Hepatocyte (in vitro differentiated cells): ENCODE data around the gene PEMT. TPM values are rescaled to one million over a fixed set of nuclear protein-coding genes. Genes with fewer than 3 reads are reported as not detected.
A peak's percentile ranks its signal among the peaks of the same experiment; 100 is the strongest.

ENCODE experiments used
- DNase-seq: peaks from one replicate; pipeline ENCODE4 v3.0.0-alpha.2; 2016; ENCODE audit warnings: low spot score
- H2AFZ ChIP-seq: fragments of 200-600 bp; sonication (generic); 2 replicates; pipeline ENCODE4 v1.6.0; 2016; ENCODE audit warnings: antibody characterized with exemption, mild to moderate bottlenecking
- H3K27ac ChIP-seq: fragments of 200-600 bp; sonication (generic); 2 replicates; pipeline ENCODE4 v1.5.1; 2016; ENCODE audit warnings: mild to moderate bottlenecking
- H3K27me3 ChIP-seq: fragments of 200-600 bp; sonication (generic); 2 replicates; pipeline ENCODE4 v1.6.1; 2016
- H3K36me3 ChIP-seq: fragments of 200-600 bp; sonication (generic); replicated peaks from 2 replicates; pipeline ENCODE4 v1.5.1; 2016; ENCODE audit warnings: low read depth; ENCODE audit not compliant: insufficient read depth
- H3K4me1 ChIP-seq: fragments of 200-600 bp; sonication (generic); 2 replicates; pipeline ENCODE4 v1.5.1; 2016; ENCODE audit warnings: mild to moderate bottlenecking, moderate library complexity; ENCODE audit not compliant: insufficient read depth
- H3K4me2 ChIP-seq: fragments of 200-600 bp; sonication (generic); 2 replicates; pipeline ENCODE4 v1.6.0; 2016
- H3K4me3 ChIP-seq: fragments of 200-600 bp; sonication (generic); 2 replicates; pipeline ENCODE4 v1.5.1; 2016; ENCODE audit warnings: mild to moderate bottlenecking
- H3K79me2 ChIP-seq: fragments of 200-600 bp; sonication (generic); 2 replicates; pipeline ENCODE4 v1.6.0; 2017; ENCODE audit warnings: mild to moderate bottlenecking
- H3K9me2 ChIP-seq: fragments of 200-600 bp; sonication (generic); replicated peaks from 2 replicates; pipeline ENCODE4 v1.6.0; 2017; ENCODE audit warnings: mild to moderate bottlenecking; ENCODE audit not compliant: insufficient read depth
- H3K9me3 ChIP-seq: fragments of 200-600 bp; sonication (generic); 2 replicates; pipeline ENCODE4 v1.5.1; 2016; ENCODE audit warnings: low read depth, mild to moderate bottlenecking
- H4K20me1 ChIP-seq: fragments of 200-600 bp; sonication (generic); 2 replicates; pipeline ENCODE4 v1.6.0; 2016; ENCODE audit warnings: mild to moderate bottlenecking; ENCODE audit not compliant: insufficient read depth, poor library complexity, severe bottlenecking
- CTCF ChIP-seq: fragments of 200-600 bp; sonication (generic); IDR thresholded peaks from 2 replicates; pipeline ENCODE4 v1.5.1; 2016; ENCODE audit warnings: antibody characterized with exemption, mild to moderate bottlenecking; ENCODE audit not compliant: poor library complexity
- EZH2 ChIP-seq: fragments of 200-600 bp; sonication (generic); IDR thresholded peaks from 2 replicates; pipeline ENCODE4 v1.6.1; 2016; ENCODE audit warnings: antibody characterized with exemption, mild to moderate bottlenecking, borderline replicate concordance
- EZH2phosphoT487 ChIP-seq: fragments of 200-600 bp; sonication (generic); IDR thresholded peaks from one replicate; pipeline ENCODE4 v1.6.1; 2018; ENCODE audit warnings: antibody characterized with exemption, mild to moderate bottlenecking, low read depth, moderate library complexity; ENCODE audit not compliant: unreplicated experiment, severe bottlenecking
- WGBS: methylation state at CpG from one replicate; pipeline ENCODE4 v1.1.6; 2016; ENCODE audit warnings: low lambda C conversion rate; ENCODE audit errors: missing lambda C conversion rate; 5-methylcytosine and 5-hydroxymethylcytosine counted together
- polyA plus RNA-seq: library from polyadenylated mRNA; unstranded; fragments of >200 nt; fragmentation: Nextera tagmentation; extraction: Ambion mirVana; gene quantifications from 2 replicates; pipeline ENCODE4 v1.2.1, GENCODE V29; 2016
- total RNA-seq: library from RNA; depleted of rRNA; stranded (reverse); fragments of >200 nt; gene quantifications from 2 replicates; pipeline ENCODE4 v1.2.3, GENCODE V29; 2014

PEMT gene
- total and polyA plus RNA-seq, 2 experiments from 2014 or later, result 50.1 to 70.4 TPM

GRCh38 chr17:17612085-17613022 is 20.8 kb upstream of the PEMT start:
- Histone ChIP-seq H3K27me3 (no peaks in the 10 kb centered on the region), H3K27ac (no peak overlapping the region), H3K4me3 (no peak overlapping the region), H4K20me1 (no peaks in the 10 kb centered on the region), H2AFZ (no peak overlapping the region), H3K4me2 (no peak overlapping the region), H3K9me3 (no peaks in the 10 kb centered on the region), H3K36me3 (no peaks in the 10 kb centered on the region), H3K79me2 (no peaks in the 10 kb centered on the region), H3K9me2 (no peaks in the 10 kb centered on the region), H3K4me1 (no peaks in the 10 kb centered on the region)
- no peak for DNase-seq
- TF ChIP-seq CTCF (no peak), EZH2 (no peak), EZH2phosphoT487 (no peak)
- WGBS, result 90% methylated on average over 9 of the region's 9 CpGs

GRCh38 chr17:17609121-17609520 is 17.6 kb upstream of the PEMT start:
- no peak for TF ChIP-seq EZH2
- no peak for TF ChIP-seq EZH2phosphoT487
- no peak for TF ChIP-seq CTCF
- WGBS, result 94% methylated on average over 4 of the region's 4 CpGs

GRCh38 chr17:17606416-17607000 is 15.0 kb upstream of the PEMT start:
- Histone ChIP-seq H3K79me2 (no peaks in the 10 kb centered on the region), H3K27ac (peak overlapping the region; percentile 31), H3K27me3 (no peaks in the 10 kb centered on the region), H2AFZ (no peak overlapping the region), H3K4me2 (no peak overlapping the region), H3K9me3 (no peaks in the 10 kb centered on the region), H3K36me3 (no peaks in the 10 kb centered on the region), H3K4me1 (peaks cover 6% of the 10 kb centered on the region), H3K9me2 (no peaks in the 10 kb centered on the region), H4K20me1 (no peaks in the 10 kb centered on the region), H3K4me3 (no peak overlapping the region)
- 62% methylated on average over 7 of the region's 7 CpGs for WGBS
- no peak for TF ChIP-seq EZH2
- TF ChIP-seq CTCF, result no peak
- TF ChIP-seq EZH2phosphoT487, result no peak
- no peak for DNase-seq

More at GRCh38 chr17:17609121-17609520, 17.6 kb upstream of the PEMT start:
- Histone ChIP-seq H3K79me2 (no peaks in the 10 kb centered on the region), H4K20me1 (no peaks in the 10 kb centered on the region), H3K4me3 (no peak overlapping the region), H3K4me1 (peaks cover 6% of the 10 kb centered on the region), H3K4me2 (no peak overlapping the region), H3K36me3 (no peaks in the 10 kb centered on the region), H3K9me3 (no peaks in the 10 kb centered on the region), H2AFZ (no peak overlapping the region), H3K9me2 (no peaks in the 10 kb centered on the region), H3K27ac (no peak overlapping the region), H3K27me3 (no peaks in the 10 kb centered on the region)
- no peak for DNase-seq
